SK-N-SH treated with all-trans-retinoic acid at 6 μM for 48 hours (cell line): ENCODE results near the gene EGFL8.

Experiments used
- ATAC-seq: fragments of 200-7000 bp; cut with Tn5 transposase; 3 replicates; pipeline ENCODE4 v1.9.1; 2020; ENCODE audit warnings: mild to moderate bottlenecking, moderate library complexity
- ARNTL ChIP-seq: fragments of 450-650 bp; formaldehyde crosslinking; IDR thresholded peaks from 2 replicates; pipeline ENCODE4 v1.5.0; 2020; ENCODE audit warnings: low read depth, mild to moderate bottlenecking, moderate library complexity, borderline replicate concordance
- CSDC2 ChIP-seq: fragments of 250-450 bp; sonication (Bioruptor Pico); IDR thresholded peaks from 2 replicates; pipeline ENCODE4 v1.5.0; 2020; ENCODE audit warnings: mild to moderate bottlenecking, moderate library complexity
- CSRNP3 ChIP-seq: fragments of 250-450 bp; sonication (Bioruptor Pico); IDR thresholded peaks from 2 replicates; pipeline ENCODE4 v1.5.1; 2021; ENCODE audit warnings: mild to moderate bottlenecking, moderate library complexity
- ESRRG ChIP-seq: fragments of 250-450 bp; sonication (Bioruptor Pico); IDR thresholded peaks from 2 replicates; pipeline ENCODE4 v1.6.1; 2021; ENCODE audit warnings: mild to moderate bottlenecking
- GLIS3 ChIP-seq: fragments of 250-450 bp; sonication (Bioruptor Pico); IDR thresholded peaks from 2 replicates; pipeline ENCODE4 v1.5.0; 2020; ENCODE audit warnings: mild to moderate bottlenecking, moderate library complexity
- ISL1 ChIP-seq: fragments of 250-450 bp; sonication (Bioruptor Pico); IDR thresholded peaks from 2 replicates; pipeline ENCODE4 v2.1.2; 2022; ENCODE audit warnings: mild to moderate bottlenecking, moderate library complexity
- OSR1 ChIP-seq: fragments of 250-450 bp; sonication (Bioruptor Pico); IDR thresholded peaks from 2 replicates; pipeline ENCODE4 v1.8.0; 2022; ENCODE audit warnings: moderate library complexity, mild to moderate bottlenecking, inconsistent platforms
- PATZ1 ChIP-seq: fragments of 250-450 bp; sonication (Bioruptor Pico); IDR thresholded peaks from 2 replicates; pipeline ENCODE4 v1.8.0; 2020; ENCODE audit warnings: mild to moderate bottlenecking, moderate library complexity, borderline replicate concordance
- POU6F1 ChIP-seq: fragments of 250-450 bp; sonication (Bioruptor Pico); IDR thresholded peaks from 2 replicates; pipeline ENCODE4 v1.8.0; 2021; ENCODE audit warnings: low read depth, mild to moderate bottlenecking, moderate library complexity, borderline replicate concordance
- PPARA ChIP-seq: fragments of 250-450 bp; sonication (Bioruptor Pico); IDR thresholded peaks from 2 replicates; pipeline ENCODE4 v1.5.0; 2020; ENCODE audit warnings: mild to moderate bottlenecking, borderline replicate concordance
- RARB ChIP-seq: fragments of 250-450 bp; sonication (Bioruptor Pico); IDR thresholded peaks from 2 replicates; pipeline ENCODE4 v1.8.0; 2021; ENCODE audit warnings: mild to moderate bottlenecking, moderate library complexity
- SNAI2 ChIP-seq: fragments of 250-450 bp; sonication (Bioruptor Pico); IDR thresholded peaks from 2 replicates; pipeline ENCODE4 v1.5.0; 2020; ENCODE audit warnings: mild to moderate bottlenecking, moderate library complexity
- TCF4 ChIP-seq: fragments of 250-450 bp; sonication (Bioruptor Pico); IDR thresholded peaks from 2 replicates; pipeline ENCODE4 v1.8.0; 2021; ENCODE audit warnings: mild to moderate bottlenecking, moderate library complexity, borderline replicate concordance
- TOX ChIP-seq: fragments of 250-450 bp; sonication (Bioruptor Pico); IDR thresholded peaks from 2 replicates; pipeline ENCODE4 v1.8.0; 2021; ENCODE audit warnings: mild to moderate bottlenecking, moderate library complexity, borderline replicate concordance
- TSHZ2 ChIP-seq: fragments of 250-450 bp; sonication (Bioruptor Pico); IDR thresholded peaks from 2 replicates; pipeline ENCODE4 v1.5.0; 2020; ENCODE audit warnings: mild to moderate bottlenecking, moderate library complexity
- ZC3H10 ChIP-seq: fragments of 250-450 bp; sonication (Bioruptor Pico); IDR thresholded peaks from 2 replicates; pipeline ENCODE4 v1.5.1; 2021; ENCODE audit warnings: mild to moderate bottlenecking, moderate library complexity
- ZFP3 ChIP-seq: fragments of 250-450 bp; sonication (Bioruptor Pico); IDR thresholded peaks from 2 replicates; pipeline ENCODE4 v1.5.0; 2020; ENCODE audit warnings: mild to moderate bottlenecking, moderate library complexity
- ZFP30 ChIP-seq: fragments of 450-650 bp; formaldehyde crosslinking; IDR thresholded peaks from 2 replicates; pipeline ENCODE4 v1.5.0; 2022; ENCODE audit warnings: mild to moderate bottlenecking, moderate library complexity
- ZNF565 ChIP-seq: fragments of 450-650 bp; formaldehyde crosslinking; conservative IDR thresholded peaks from 2 replicates; pipeline ENCODE4 v1.5.0; 2020; ENCODE audit warnings: low read depth, mild to moderate bottlenecking, moderate library complexity
- ZNF8 ChIP-seq: fragments of 450-650 bp; formaldehyde crosslinking; IDR thresholded peaks from 2 replicates; pipeline ENCODE4 v1.5.0; 2020; ENCODE audit warnings: mild to moderate bottlenecking, moderate library complexity

EGFL8 gene

GRCh38 chr6:32127717-32128592, 36.4 kb upstream of the EGFL8 start, which contains the start of gene ATF6B:
Gene ATF6B (minus strand): TSS chr6:32128246. CDS start chr6:32128207, 39 bp downstream.
- TF ChIP-seq ZC3H10 (CRISPR knock-in tag) (no peak), POU6F1 (CRISPR knock-in tag) (no peak), ARNTL (CRISPR knock-in tag) (no peak), ZNF8 (CRISPR knock-in tag) (no peak), ISL1 (CRISPR knock-in tag) (no peak), CSDC2 (CRISPR knock-in tag) (no peak), TSHZ2 (CRISPR knock-in tag) (no peak), ZFP30 (CRISPR knock-in tag) (no peak), TCF4 (CRISPR knock-in tag) (no peak)
- TF ChIP-seq, all 23 proteins: peak for 0
- ATAC-seq, result peak; percentile 95

- no peak for ATAC-seq
- no peak for TF ChIP-seq ZFP3 (CRISPR knock-in tag)
- TF ChIP-seq CSDC2 (CRISPR knock-in tag), result no peak
- no peak for TF ChIP-seq POU6F1 (CRISPR knock-in tag)
- TF ChIP-seq ZC3H10 (CRISPR knock-in tag), result no peak
- TF ChIP-seq TCF4 (CRISPR knock-in tag), result no peak
- TF ChIP-seq GLIS3 (CRISPR knock-in tag), result no peak
- no peak for TF ChIP-seq ZNF565
- no peak for TF ChIP-seq PATZ1 (CRISPR knock-in tag)
- TF ChIP-seq ESRRG (CRISPR knock-in tag), result no peak
- TF ChIP-seq TOX (CRISPR knock-in tag), result no peak
- TF ChIP-seq ZNF8 (CRISPR knock-in tag), result no peak
- no peak for TF ChIP-seq RARB (CRISPR knock-in tag)
- no peak for TF ChIP-seq PPARA (CRISPR knock-in tag)
- TF ChIP-seq TSHZ2 (CRISPR knock-in tag), result no peak
- TF ChIP-seq OSR1, result no peak
- no peak for TF ChIP-seq CSRNP3 (CRISPR knock-in tag)
- TF ChIP-seq SNAI2 (CRISPR knock-in tag), result no peak
These were observed 35.6 kb upstream of the EGFL8 start for GRCh38 chr6:32128751-32129296.
